Measurements from ENCODE around the gene WDPCP. TPM values are rescaled to one million over a fixed set of nuclear protein-coding genes. Genes with fewer than 3 reads are reported as not detected.

Gene WDPCP
- total and polyA plus RNA-seq, 2 of the 13 experiments (the other 11 are each of a cell fraction or from before 2014, with no cell fraction given), result 2.9 to 5.2 TPM

GRCh38 chr2:63300835-63301234 lies 287.4 kb downstream of the WDPCP start (continued):
- no peak for TF ChIP-seq FOXJ3 (CRISPR knock-in tag; IDR thresholded peaks at IDR 0.05; ENCODE audit: borderline replicate concordance)
- no peak for TF ChIP-seq NFATC3 (CRISPR knock-in tag; IDR thresholded peaks at IDR 0.05)
- TF ChIP-seq ZNF766 (CRISPR knock-in tag; IDR thresholded peaks at IDR 0.05; ENCODE audit: borderline replicate concordance), result no peak
- 0 out of 2 replicates have a peak, but pooled peaks have one; percentile 17 for TF ChIP-seq ZNF784 (CRISPR knock-in tag; IDR thresholded peaks at IDR 0.05; ENCODE audit: borderline replicate concordance)
- peak; percentile 99 for TF ChIP-seq ZMYM4 (CRISPR knock-in tag; IDR thresholded peaks at IDR 0.05)
- TF ChIP-seq ZNF317 (CRISPR knock-in tag; IDR thresholded peaks at IDR 0.05), result no peak
- TF ChIP-seq ZNF747 (CRISPR knock-in tag; IDR thresholded peaks at IDR 0.05; ENCODE audit: borderline replicate concordance), result 0 out of 2 replicates have a peak, but pooled peaks have one; percentile 10
- no peak for TF ChIP-seq CREB3 (CRISPR knock-in tag; IDR thresholded peaks at IDR 0.05)
- no peak for TF ChIP-seq SOX6 (IDR thresholded peaks at IDR 0.05)
- peak; percentile 47 for TF ChIP-seq SOX6 (CRISPR knock-in tag; IDR thresholded peaks at IDR 0.05)
- no peak for TF ChIP-seq NPAS2 (CRISPR knock-in tag; IDR thresholded peaks at IDR 0.05; ENCODE audit: borderline replicate concordance)
- TF ChIP-seq ZNF232 (CRISPR knock-in tag; IDR thresholded peaks at IDR 0.05; ENCODE audit: borderline replicate concordance), result no peak
- TF ChIP-seq ZNF207 (IDR thresholded peaks at IDR 0.05; ENCODE audit: borderline replicate concordance), result no peak
- peak; percentile 66; the same call in 1 of the 2 replicates for TF ChIP-seq ZNF431 (CRISPR knock-in tag; IDR thresholded peaks at IDR 0.05; ENCODE audit: borderline replicate concordance, low read depth)
- peak in 1 of 2 experiments; percentile 51; a peak in 1 of 4 replicates for TF ChIP-seq NR2F1 (CRISPR knock-in tag; IDR thresholded peaks at IDR 0.05)
- peak; percentile 50; the same call in 1 of the 2 replicates for TF ChIP-seq RXRB (CRISPR knock-in tag; IDR thresholded peaks at IDR 0.05; ENCODE audit: borderline replicate concordance)
- no peak for TF ChIP-seq SIN3A (IDR thresholded peaks at IDR 0.05; ENCODE audit: borderline replicate concordance, low read depth, low read length)
- TF ChIP-seq TGIF2 (CRISPR knock-in tag; IDR thresholded peaks at IDR 0.05), result no peak
- TF ChIP-seq ZNF644 (CRISPR knock-in tag; IDR thresholded peaks at IDR 0.05; ENCODE audit: low read depth), result peak; percentile 80; the same call in 1 of the 2 replicates
- no peak for TF ChIP-seq ZNF629 (CRISPR knock-in tag; conservative IDR thresholded peaks at IDR 0.05)
- TF ChIP-seq CREM (IDR thresholded peaks at IDR 0.05), result no peak
- no peak for TF ChIP-seq CREM (CRISPR knock-in tag; IDR thresholded peaks at IDR 0.05)
- TF ChIP-seq MZF1 (CRISPR knock-in tag; IDR thresholded peaks at IDR 0.05; ENCODE audit: borderline replicate concordance), result no peak
- TF ChIP-seq ZFP91 (CRISPR knock-in tag; IDR thresholded peaks at IDR 0.05; ENCODE audit: borderline replicate concordance), result peak; percentile 45; the same call in 1 of the 2 replicates
- 0 out of 2 replicates have a peak, but pooled peaks have one; percentile 10 for TF ChIP-seq TFAP4 (IDR thresholded peaks at IDR 0.05; ENCODE audit: borderline replicate concordance, low read depth)
- peak; percentile 75; the same call in 1 of the 2 replicates for TF ChIP-seq ZBTB26 (CRISPR knock-in tag; IDR thresholded peaks at IDR 0.05; ENCODE audit: borderline replicate concordance)
- TF ChIP-seq ZMYM2 (CRISPR knock-in tag; IDR thresholded peaks at IDR 0.05), result peak; percentile 69

Measured in HepG2 (cell line).